ENCODE measurements around the gene HRG. TPM values are rescaled to one million over a fixed set of nuclear protein-coding genes. Genes with fewer than 3 reads are reported as not detected.

The HRG gene, protein sequence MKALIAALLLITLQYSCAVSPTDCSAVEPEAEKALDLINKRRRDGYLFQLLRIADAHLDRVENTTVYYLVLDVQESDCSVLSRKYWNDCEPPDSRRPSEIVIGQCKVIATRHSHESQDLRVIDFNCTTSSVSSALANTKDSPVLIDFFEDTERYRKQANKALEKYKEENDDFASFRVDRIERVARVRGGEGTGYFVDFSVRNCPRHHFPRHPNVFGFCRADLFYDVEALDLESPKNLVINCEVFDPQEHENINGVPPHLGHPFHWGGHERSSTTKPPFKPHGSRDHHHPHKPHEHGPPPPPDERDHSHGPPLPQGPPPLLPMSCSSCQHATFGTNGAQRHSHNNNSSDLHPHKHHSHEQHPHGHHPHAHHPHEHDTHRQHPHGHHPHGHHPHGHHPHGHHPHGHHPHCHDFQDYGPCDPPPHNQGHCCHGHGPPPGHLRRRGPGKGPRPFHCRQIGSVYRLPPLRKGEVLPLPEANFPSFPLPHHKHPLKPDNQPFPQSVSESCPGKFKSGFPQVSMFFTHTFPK
- total RNA-seq (2014; rRNA removed; shearing (Covaris generic); ENCODE audit: low replicate concordance) = not detected in 2 replicates

DNA sequence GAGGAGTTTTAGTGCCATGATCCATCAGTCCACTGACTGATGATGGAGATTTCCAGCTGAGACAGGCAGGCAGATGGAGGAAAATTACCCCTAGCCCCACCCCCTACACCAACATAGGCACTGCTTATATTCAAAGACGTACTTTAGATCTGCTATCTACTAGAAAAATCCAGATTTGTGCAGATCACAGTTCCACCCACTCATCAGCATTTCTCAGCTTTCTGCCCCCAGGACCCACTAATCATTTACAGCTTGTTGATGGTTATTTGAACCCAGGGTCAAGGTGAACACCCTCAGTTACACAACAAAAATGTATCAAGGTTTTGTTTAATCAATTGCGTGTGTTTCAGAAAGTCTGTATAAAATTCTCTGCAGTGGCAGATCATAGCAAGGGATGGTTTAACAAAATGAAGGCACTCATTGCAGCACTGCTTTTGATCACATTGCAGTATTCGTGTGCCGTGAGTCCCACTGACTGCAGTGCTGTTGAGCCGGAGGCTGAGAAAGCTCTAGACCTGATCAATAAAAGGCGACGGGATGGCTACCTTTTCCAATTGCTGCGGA lies at the start of gene HRG:
Gene HRG (plus strand): TSS at position 390 of the 564 bp plus-strand sequence. CDS start 18 bp downstream, at position 408.
- no peaks in the 10 kb centered on the region for H3K36me3 ChIP-seq (ENCODE audit: insufficient read depth, low read length)
- H3K27ac ChIP-seq (ENCODE audit: low read length) = no peak within 1 kb of the TSS
- no peak within 1 kb of the TSS for H2AFZ ChIP-seq (ENCODE audit: low read length)
- H3K9me2 ChIP-seq (replicated peaks; ENCODE audit: insufficient read depth, low read length) = no peaks in the 10 kb centered on the region
- H3K9me3 ChIP-seq (ENCODE audit: low read length) = no peaks in the 10 kb centered on the region
- no peak within 1 kb of the TSS for H3K4me2 ChIP-seq (ENCODE audit: low read depth, low read length, poor library complexity, severe bottlenecking)
- H3K27me3 ChIP-seq (ENCODE audit: low read length) = no peaks in the 10 kb centered on the region
- H3K4me3 ChIP-seq (ENCODE audit: low read length) = no peak within 1 kb of the TSS
- H4K20me1 ChIP-seq (ENCODE audit: insufficient read depth, low read depth, low read length) = no peaks in the 10 kb centered on the region
- no peak for DNase-seq
- no peaks in the 10 kb centered on the region for H3K79me2 ChIP-seq (ENCODE audit: low read length)
- no peaks in the 10 kb centered on the region for H3K4me1 ChIP-seq (ENCODE audit: low read length)
- H3K9ac ChIP-seq (ENCODE audit: low read length) = no peak within 1 kb of the TSS

DNA sequence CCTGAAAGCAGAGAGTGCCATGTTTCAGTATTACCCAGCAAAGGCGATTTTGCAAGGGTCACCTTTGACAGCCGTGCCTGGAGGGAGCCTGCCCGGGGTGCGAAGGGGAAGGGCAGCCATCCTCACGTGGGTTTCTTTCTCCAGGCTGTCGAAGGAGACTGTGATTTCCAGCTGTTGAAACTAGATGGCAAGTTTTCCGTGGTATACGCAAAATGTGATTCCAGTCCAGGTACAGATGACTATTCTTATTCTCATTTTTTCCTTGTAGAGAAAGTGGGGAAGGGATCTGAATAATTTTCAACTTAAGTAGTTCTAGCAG lies 49.6 kb upstream of the HRG start:
- no peaks in the 10 kb centered on the region for H3K27me3 ChIP-seq (ENCODE audit: low read length)
- no peak overlapping the region for H2AFZ ChIP-seq (ENCODE audit: low read length)
- H3K4me2 ChIP-seq (ENCODE audit: low read depth, low read length, poor library complexity, severe bottlenecking) = no peak overlapping the region
- no peaks in the 10 kb centered on the region for H3K36me3 ChIP-seq (ENCODE audit: insufficient read depth, low read length)
- no peak overlapping the region for H3K27ac ChIP-seq (ENCODE audit: low read length)
- H4K20me1 ChIP-seq (ENCODE audit: insufficient read depth, low read depth, low read length) = no peaks in the 10 kb centered on the region
- no peak overlapping the region for H3K4me3 ChIP-seq (ENCODE audit: low read length)
- H3K79me2 ChIP-seq (ENCODE audit: low read length) = no peaks in the 10 kb centered on the region
- H3K9ac ChIP-seq (ENCODE audit: low read length) = no peak overlapping the region
- DNase-seq = no peak
- peaks cover 10% of the 10 kb centered on the region for H3K4me1 ChIP-seq (ENCODE audit: low read length)
- H3K9me2 ChIP-seq (replicated peaks; ENCODE audit: insufficient read depth, low read length) = no peaks in the 10 kb centered on the region
- no peaks in the 10 kb centered on the region for H3K9me3 ChIP-seq (ENCODE audit: low read length)

DNA sequence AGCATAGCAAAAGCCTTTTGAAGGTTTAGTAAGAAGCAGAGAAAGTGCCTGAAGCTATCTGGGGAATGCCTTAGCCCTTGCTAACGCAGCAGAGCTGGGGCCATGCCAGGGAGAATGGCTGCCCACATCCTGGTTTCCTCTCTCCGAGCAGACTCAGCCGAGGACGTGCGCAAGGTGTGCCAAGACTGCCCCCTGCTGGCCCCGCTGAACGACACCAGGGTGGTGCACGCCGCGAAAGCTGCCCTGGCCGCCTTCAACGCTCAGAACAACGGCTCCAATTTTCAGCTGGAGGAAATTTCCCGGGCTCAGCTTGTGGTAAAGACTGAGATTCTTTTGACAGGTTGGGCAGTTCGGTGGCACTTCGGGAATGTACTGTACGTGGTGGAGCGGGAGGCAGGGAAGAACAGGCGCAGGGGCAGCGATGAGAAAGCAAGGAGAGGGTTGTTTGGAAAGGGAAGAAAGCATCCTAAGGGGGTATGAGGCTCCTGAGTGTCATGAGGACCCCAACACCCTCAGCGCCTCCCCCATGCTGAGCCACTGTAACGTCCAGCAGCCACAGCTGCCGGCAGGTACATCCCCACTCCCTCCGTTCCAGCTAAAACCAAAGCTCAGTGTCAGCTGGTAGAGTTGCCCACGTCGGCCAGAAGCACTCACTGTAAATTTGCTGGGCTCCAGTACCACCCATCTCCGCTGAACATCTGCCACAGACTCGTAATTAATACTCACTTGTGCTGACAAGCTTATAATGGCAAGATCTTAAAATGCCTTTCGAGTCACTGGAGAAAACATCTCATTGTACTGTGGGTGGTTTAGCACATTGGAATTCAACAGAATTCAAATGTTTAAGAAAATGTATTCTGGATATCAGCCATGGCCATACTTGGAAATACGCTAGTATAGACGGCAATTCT lies 48.5 kb upstream of the HRG start:
- H3K27ac ChIP-seq (ENCODE audit: low read length) = no peak overlapping the region
- peak; percentile 94 for DNase-seq
- no peaks in the 10 kb centered on the region for H3K9me2 ChIP-seq (replicated peaks; ENCODE audit: insufficient read depth, low read length)
- H2AFZ ChIP-seq (ENCODE audit: low read length) = peak overlapping the region; percentile 52; the same call in 1 of the 2 replicates
- H4K20me1 ChIP-seq (ENCODE audit: insufficient read depth, low read depth, low read length) = no peaks in the 10 kb centered on the region
- H3K27me3 ChIP-seq (ENCODE audit: low read length) = no peaks in the 10 kb centered on the region
- H3K4me3 ChIP-seq (ENCODE audit: low read length) = no peak overlapping the region
- H3K9ac ChIP-seq (ENCODE audit: low read length) = 0 out of 2 replicates have a peak overlapping the region, but pooled peaks have one; percentile 34
- peaks cover 10% of the 10 kb centered on the region for H3K4me1 ChIP-seq (ENCODE audit: low read length)
- peak overlapping the region; percentile 20 for H3K4me2 ChIP-seq (ENCODE audit: low read depth, low read length, poor library complexity, severe bottlenecking)
- no peaks in the 10 kb centered on the region for H3K79me2 ChIP-seq (ENCODE audit: low read length)
- no peaks in the 10 kb centered on the region for H3K9me3 ChIP-seq (ENCODE audit: low read length)
- no peaks in the 10 kb centered on the region for H3K36me3 ChIP-seq (ENCODE audit: insufficient read depth, low read length)

DNA sequence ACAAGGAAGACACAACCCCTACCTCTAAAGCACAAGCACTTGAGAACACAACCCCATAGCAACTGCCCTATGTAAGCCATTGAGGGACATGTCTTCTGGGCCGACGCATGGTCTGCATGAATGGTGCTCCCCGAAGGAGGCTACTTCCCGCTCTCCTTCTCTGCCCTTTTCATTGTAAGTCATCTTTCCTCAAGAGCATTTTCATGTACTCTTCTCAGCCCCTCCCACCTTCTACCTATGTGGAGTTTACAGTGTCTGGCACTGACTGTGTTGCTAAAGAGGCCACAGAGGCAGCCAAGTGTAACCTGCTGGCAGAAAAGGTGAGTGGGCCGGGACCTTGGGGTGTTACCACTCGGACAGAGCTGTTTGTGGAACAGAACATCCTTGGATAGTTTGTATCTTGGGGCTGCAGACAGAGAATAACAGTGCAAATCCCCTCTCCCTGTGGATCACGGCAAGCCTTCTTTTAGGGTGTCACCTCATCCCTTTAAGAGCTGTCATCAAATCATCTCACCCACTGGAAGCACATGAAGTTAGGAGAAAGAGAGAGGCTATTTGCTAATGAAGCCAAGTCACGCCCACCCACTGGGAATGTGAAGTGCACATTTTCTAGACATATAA lies 47.4 kb upstream of the HRG start:
- H3K36me3 ChIP-seq (ENCODE audit: insufficient read depth, low read length) = no peaks in the 10 kb centered on the region
- H3K4me1 ChIP-seq (ENCODE audit: low read length) = peaks cover 10% of the 10 kb centered on the region
- H3K9me3 ChIP-seq (ENCODE audit: low read length) = no peaks in the 10 kb centered on the region
- no peak overlapping the region for H3K9ac ChIP-seq (ENCODE audit: low read length)
- no peak overlapping the region for H3K4me2 ChIP-seq (ENCODE audit: low read depth, low read length, poor library complexity, severe bottlenecking)
- H3K27ac ChIP-seq (ENCODE audit: low read length) = no peak overlapping the region
- no peak for DNase-seq
- H3K79me2 ChIP-seq (ENCODE audit: low read length) = no peaks in the 10 kb centered on the region
- H3K27me3 ChIP-seq (ENCODE audit: low read length) = no peaks in the 10 kb centered on the region
- H2AFZ ChIP-seq (ENCODE audit: low read length) = no peak overlapping the region
- no peaks in the 10 kb centered on the region for H4K20me1 ChIP-seq (ENCODE audit: insufficient read depth, low read depth, low read length)
- H3K4me3 ChIP-seq (ENCODE audit: low read length) = no peak overlapping the region
- H3K9me2 ChIP-seq (replicated peaks; ENCODE audit: insufficient read depth, low read length) = no peaks in the 10 kb centered on the region

DNA sequence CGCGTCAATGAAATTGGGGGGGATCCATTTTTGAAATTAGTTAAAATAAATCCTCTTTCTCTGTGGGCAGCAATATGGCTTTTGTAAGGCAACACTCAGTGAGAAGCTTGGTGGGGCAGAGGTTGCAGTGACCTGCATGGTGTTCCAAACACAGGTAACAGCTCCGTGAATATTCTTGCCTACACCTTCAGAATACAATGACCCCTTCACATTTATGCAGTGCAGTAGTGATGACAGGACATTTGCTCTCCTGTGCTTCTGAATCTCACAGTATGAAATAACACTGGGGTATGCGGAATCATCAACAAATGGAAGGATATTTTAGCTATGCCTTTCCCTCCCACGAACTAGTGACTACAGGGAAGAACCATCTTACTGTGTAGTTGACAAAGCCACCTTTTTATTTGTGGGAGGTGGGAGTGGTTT lies 46.0 kb upstream of the HRG start:
- no peak overlapping the region for H3K9ac ChIP-seq (ENCODE audit: low read length)
- peaks cover 3% of the 10 kb centered on the region for H3K4me1 ChIP-seq (ENCODE audit: low read length)
- H3K79me2 ChIP-seq (ENCODE audit: low read length) = no peaks in the 10 kb centered on the region
- no peak overlapping the region for H3K4me3 ChIP-seq (ENCODE audit: low read length)
- no peaks in the 10 kb centered on the region for H3K9me2 ChIP-seq (replicated peaks; ENCODE audit: insufficient read depth, low read length)
- H2AFZ ChIP-seq (ENCODE audit: low read length) = no peak overlapping the region
- no peak overlapping the region for H3K27ac ChIP-seq (ENCODE audit: low read length)
- no peaks in the 10 kb centered on the region for H3K36me3 ChIP-seq (ENCODE audit: insufficient read depth, low read length)
- no peaks in the 10 kb centered on the region for H3K27me3 ChIP-seq (ENCODE audit: low read length)
- no peak overlapping the region for H3K4me2 ChIP-seq (ENCODE audit: low read depth, low read length, poor library complexity, severe bottlenecking)
- no peak for DNase-seq
- no peaks in the 10 kb centered on the region for H4K20me1 ChIP-seq (ENCODE audit: insufficient read depth, low read depth, low read length)
- no peaks in the 10 kb centered on the region for H3K9me3 ChIP-seq (ENCODE audit: low read length)

DNA sequence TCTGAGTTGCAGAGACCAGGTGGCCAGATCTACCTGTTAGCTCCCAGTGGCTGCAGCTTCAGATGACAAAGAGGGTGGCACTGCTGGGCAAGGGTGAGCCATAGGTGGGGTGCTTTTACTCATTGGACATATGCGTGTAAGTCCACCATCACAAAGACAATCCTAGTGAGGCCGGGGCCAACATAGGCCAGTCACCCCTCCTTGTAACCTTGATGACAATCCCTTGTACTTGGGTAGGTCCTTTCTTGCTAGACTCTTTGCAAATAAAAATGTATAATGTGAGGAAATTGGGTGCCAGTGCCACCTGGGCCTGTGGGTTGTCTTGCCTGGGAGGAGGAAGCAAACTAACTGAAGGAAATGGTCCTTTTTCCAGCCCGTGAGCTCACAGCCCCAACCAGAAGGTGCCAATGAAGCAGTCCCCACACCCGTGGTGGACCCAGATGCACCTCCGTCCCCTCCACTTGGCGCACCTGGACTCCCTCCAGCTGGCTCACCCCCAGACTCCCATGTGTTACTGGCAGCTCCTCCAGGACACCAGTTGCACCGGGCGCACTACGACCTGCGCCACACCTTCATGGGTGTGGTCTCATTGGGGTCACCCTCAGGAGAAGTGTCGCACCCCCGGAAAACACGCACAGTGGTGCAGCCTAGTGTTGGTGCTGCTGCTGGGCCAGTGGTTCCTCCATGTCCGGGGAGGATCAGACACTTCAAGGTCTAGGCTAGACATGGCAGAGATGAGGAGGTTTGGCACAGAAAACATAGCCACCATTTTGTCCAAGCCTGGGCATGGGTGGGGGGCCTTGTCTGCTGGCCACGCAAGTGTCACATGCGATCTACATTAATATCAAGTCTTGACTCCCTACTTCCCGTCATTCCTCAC lies 45.4 kb upstream of the HRG start:
- H3K4me1 ChIP-seq (ENCODE audit: low read length) = peaks cover 2% of the 10 kb centered on the region; the same call in 1 of the 2 replicates
- no peak overlapping the region for H2AFZ ChIP-seq (ENCODE audit: low read length)
- DNase-seq = no peak
- H4K20me1 ChIP-seq (ENCODE audit: insufficient read depth, low read depth, low read length) = no peaks in the 10 kb centered on the region
- no peaks in the 10 kb centered on the region for H3K9me3 ChIP-seq (ENCODE audit: low read length)
- H3K9ac ChIP-seq (ENCODE audit: low read length) = no peak overlapping the region
- no peaks in the 10 kb centered on the region for H3K36me3 ChIP-seq (ENCODE audit: insufficient read depth, low read length)
- H3K4me2 ChIP-seq (ENCODE audit: low read depth, low read length, poor library complexity, severe bottlenecking) = no peak overlapping the region
- no peaks in the 10 kb centered on the region for H3K9me2 ChIP-seq (replicated peaks; ENCODE audit: insufficient read depth, low read length)
- H3K27ac ChIP-seq (ENCODE audit: low read length) = no peak overlapping the region
- no peaks in the 10 kb centered on the region for H3K79me2 ChIP-seq (ENCODE audit: low read length)
- H3K4me3 ChIP-seq (ENCODE audit: low read length) = no peak overlapping the region
- no peaks in the 10 kb centered on the region for H3K27me3 ChIP-seq (ENCODE audit: low read length)

DNA sequence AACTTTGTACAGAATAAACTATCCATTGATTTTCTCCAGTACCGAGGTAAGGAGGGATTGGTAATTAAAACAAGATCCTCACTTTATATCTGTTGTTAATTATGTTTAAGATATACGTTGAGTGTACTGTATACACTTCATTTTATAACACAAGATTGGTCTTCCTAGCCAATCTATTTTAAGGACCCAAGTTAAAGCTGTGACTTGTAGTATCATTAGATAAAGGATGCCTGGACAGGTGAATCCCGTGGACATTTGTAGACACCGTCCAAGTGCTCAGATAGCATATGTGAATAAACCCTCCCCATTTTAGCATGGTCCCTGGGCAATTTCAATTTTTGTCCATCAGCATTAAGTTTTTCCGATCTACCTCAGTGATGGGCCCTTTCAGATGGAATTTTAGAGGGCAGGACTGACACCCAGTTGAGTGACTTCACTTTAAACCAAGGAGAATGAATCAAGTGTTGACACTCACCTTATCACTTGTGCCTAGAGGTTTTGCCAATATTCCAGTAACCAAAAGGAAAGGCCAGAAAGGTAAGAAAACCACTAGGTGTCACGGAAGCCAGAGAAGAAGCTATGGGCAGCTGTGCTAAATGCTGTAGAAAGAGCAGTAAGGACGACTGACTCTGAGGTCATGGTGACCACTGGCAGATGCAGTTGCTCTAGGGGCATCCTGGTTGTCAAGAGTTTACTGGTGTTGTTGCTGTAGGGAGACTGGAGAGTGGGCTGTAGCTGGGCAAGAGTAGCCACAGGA lies 43.7 kb upstream of the HRG start:
- DNase-seq = no peak
- no peak overlapping the region for H3K9ac ChIP-seq (ENCODE audit: low read length)

More for the DNA sequence above, 43.7 kb upstream of the HRG start:
- Histone ChIP-seq H3K27ac (ENCODE audit: low read length) (no peak overlapping the region), H3K4me3 (ENCODE audit: low read length) (no peak overlapping the region), H2AFZ (ENCODE audit: low read length) (no peak overlapping the region), H3K9me2 (replicated peaks; ENCODE audit: insufficient read depth, low read length) (no peaks in the 10 kb centered on the region), H3K4me1 (ENCODE audit: low read length) (no peaks in the 10 kb centered on the region), H3K4me2 (ENCODE audit: low read depth, low read length, poor library complexity, severe bottlenecking) (no peak overlapping the region), H3K36me3 (ENCODE audit: insufficient read depth, low read length) (no peaks in the 10 kb centered on the region), H3K27me3 (ENCODE audit: low read length) (no peaks in the 10 kb centered on the region), H4K20me1 (ENCODE audit: insufficient read depth, low read depth, low read length) (no peaks in the 10 kb centered on the region), H3K9me3 (ENCODE audit: low read length) (no peaks in the 10 kb centered on the region), H3K79me2 (ENCODE audit: low read length) (no peaks in the 10 kb centered on the region)

All from Karpas-422 (cell line).